Measurements from ENCODE around the gene SMAD6. TPM values are rescaled to one million over a fixed set of nuclear protein-coding genes. Genes with fewer than 3 reads are reported as not detected.

Gene SMAD6
- total RNA-seq, 1 experiment from 2014 or later, result 6.6 TPM

DNA sequence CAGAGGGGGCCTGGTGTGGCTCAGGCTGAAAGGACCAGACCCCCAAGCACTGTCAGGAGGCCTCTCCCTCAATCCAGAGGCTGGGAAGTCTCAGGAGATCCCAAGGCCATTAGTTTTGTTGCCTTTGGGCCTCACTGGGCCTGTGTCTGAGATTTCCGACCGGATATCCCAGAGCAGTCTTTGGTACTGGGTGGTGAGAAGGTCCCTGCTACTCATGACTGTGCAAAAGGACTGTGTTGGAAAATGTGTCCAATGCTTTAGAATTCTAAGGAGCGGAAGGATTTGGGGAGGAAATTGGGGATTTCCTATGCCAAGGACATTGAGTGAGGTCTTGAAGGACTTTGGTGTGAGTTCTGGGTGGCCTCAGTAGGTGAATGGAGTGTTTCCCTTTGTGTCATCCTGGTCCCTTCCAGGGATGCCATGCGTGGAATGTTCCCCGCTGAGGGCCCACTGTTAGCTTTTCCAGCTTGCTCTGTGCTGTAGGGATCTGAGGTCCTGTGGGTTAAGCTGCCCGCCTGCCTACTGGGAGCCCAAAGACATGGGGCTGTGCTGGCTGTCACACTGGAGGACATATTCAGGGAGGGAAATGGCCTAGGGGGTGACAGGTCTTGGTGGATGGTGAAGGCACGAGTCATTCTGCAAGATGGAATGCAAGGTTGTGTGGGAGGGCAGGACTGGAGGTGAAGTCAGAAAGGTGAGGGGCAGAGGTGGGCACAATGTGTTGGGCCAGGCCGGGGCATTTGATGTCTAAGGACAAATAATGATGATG is 16.4 kb downstream of the SMAD6 start:
- CTCF ChIA-PET, result no interaction called here
- ATAC-seq, result no peak
- BruUV-seq (replicated peaks), result no TSS peak
- Histone ChIP-seq H2AFZ (ENCODE audit: low read depth, low read length, poor library complexity, severe bottlenecking) (no peak overlapping the region), H3K4me3 (replicated peaks in 1 of 2; ENCODE audit: low read depth in 1 of 2, low read length in 2 of 2) (no peak overlapping the region), H3K4me2 (ENCODE audit: low read length) (peak overlapping the region; percentile 49), H3K9ac (ENCODE audit: low read length) (no peak overlapping the region), H3K27ac (ENCODE audit: low read depth, low read length) (no peak overlapping the region), H3K36me3 (ENCODE audit: control insufficient read depth in 1 of 2, insufficient read depth in 2 of 2, low read length in 2 of 2) (no peaks in the 10 kb centered on the region), H3K4me1 (ENCODE audit: control insufficient read depth in 1 of 2, insufficient read depth in 2 of 2, low read length in 2 of 2) (peaks cover 65 to 73% of the 10 kb centered on the region in 2 experiments), H3K9me3 (ENCODE audit: control insufficient read depth in 1 of 2, insufficient read depth in 1 of 2, low read depth in 1 of 2, low read length in 2 of 2) (no peaks in the 10 kb centered on the region), H3K27me3 (ENCODE audit: insufficient read depth, low read length) (no peaks in the 10 kb centered on the region), H3K79me2 (ENCODE audit: insufficient read depth, low read length) (no peaks in the 10 kb centered on the region), H3K9me2 (ENCODE audit: insufficient read depth) (no peaks in the 10 kb centered on the region), H4K20me1 (ENCODE audit: insufficient read depth) (no peaks in the 10 kb centered on the region)
- no peak for TF ChIP-seq ELF1 (IDR thresholded peaks at IDR 0.05; ENCODE audit: borderline replicate concordance, low read depth)
- TF ChIP-seq CEBPB (IDR thresholded peaks at IDR 0.05; ENCODE audit: low read depth), result no peak
- no peak for TF ChIP-seq JUND (IDR thresholded peaks at IDR 0.05)
- no peak for TF ChIP-seq FOSL1 (IDR thresholded peaks at IDR 0.05; ENCODE audit: low read depth)
- TF ChIP-seq, protein P1, sequence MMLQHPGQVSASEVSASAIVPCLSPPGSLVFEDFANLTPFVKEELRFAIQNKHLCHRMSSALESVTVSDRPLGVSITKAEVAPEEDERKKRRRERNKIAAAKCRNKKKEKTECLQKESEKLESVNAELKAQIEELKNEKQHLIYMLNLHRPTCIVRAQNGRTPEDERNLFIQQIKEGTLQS (IDR thresholded peaks at IDR 0.05), result no peak
- TF ChIP-seq, protein P2, sequence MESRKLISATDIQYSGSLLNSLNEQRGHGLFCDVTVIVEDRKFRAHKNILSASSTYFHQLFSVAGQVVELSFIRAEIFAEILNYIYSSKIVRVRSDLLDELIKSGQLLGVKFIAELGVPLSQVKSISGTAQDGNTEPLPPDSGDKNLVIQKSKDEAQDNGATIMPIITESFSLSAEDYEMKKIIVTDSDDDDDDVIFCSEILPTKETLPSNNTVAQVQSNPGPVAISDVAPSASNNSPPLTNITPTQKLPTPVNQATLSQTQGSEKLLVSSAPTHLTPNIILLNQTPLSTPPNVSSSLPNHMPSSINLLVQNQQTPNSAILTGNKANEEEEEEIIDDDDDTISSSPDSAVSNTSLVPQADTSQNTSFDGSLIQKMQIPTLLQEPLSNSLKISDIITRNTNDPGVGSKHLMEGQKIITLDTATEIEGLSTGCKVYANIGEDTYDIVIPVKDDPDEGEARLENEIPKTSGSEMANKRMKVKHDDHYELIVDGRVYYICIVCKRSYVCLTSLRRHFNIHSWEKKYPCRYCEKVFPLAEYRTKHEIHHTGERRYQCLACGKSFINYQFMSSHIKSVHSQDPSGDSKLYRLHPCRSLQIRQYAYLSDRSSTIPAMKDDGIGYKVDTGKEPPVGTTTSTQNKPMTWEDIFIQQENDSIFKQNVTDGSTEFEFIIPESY (IDR thresholded peaks at IDR 0.05; ENCODE audit: extremely low read depth, insufficient replicate concordance, low read length), result no peak
- TF ChIP-seq EGR1 (IDR thresholded peaks at IDR 0.05; ENCODE audit: low read depth), result no peak
- TF ChIP-seq EZH2 (IDR thresholded peaks at IDR 0.05), result no peak
- intact Hi-C loops (cut with micrococcal nuclease), result no loop called here
- RAD21 ChIA-PET (ENCODE audit: low non-redundant PET in 1 of 2, low total read pairs in 2 of 2, uncharacterized antibody in 2 of 2, unreplicated experiment in 2 of 2), result no interaction called here
- no peak for DNase-seq (ENCODE audit: low read depth, low spot score)
- POLR2A ChIA-PET, result no interaction called here

Data from HCT116 (cell line).